Measurements from ENCODE around the gene FRMD4B.
"Not testable (repeated sequence)": the region's sequence is repeated elsewhere in the genome, so short reads cannot be mapped to it uniquely, and the experiment has no call there.

The FRMD4B gene

DNA sequence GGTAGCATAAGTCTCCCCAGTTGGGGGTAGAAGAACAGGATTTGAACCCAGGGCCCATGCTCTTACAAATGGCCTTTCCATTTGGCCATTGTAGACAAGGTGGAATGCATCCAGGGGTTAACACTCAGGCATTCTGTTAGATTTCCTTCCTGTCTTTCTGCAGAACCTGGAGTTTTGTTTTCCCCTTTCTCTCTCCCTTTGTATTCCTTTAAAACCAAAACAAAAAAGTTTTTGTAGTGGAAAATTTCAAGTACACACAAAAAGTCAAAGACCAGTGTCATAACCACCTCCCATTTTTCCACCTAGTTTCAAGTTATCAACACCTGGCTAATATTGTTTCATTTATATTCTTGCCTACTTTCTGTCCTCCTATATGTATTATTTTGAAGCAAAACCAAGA lies 26.0 kb downstream of the FRMD4B start:
- no peak for DNase-seq

DNA sequence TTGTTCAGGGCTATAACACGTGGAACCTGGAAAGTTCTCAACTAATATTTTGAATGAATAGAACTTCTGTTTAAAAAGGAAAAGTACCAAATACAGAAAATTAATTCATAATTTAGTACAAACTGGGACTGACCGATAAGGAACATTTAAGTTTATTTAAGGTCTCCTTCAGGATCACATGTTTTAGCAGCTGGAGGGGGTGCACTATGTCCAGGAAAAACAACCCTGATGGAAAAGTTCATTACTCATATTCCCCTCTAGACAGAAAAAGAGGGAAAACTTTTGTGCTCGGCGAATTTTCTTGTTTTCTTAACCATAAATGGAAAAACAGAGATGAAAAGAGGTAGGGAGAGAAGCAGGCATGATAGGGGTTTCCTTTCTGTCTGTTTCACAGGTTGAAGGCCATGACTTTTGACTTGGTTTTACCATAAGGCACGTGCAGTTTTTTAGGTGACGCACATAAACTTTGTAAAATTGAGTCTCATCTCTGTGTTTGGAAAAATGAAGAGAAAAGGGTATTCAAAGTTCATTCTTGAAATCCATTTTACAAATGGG lies 26.5 kb downstream of the FRMD4B start:
- DNase-seq, result no peak

DNA sequence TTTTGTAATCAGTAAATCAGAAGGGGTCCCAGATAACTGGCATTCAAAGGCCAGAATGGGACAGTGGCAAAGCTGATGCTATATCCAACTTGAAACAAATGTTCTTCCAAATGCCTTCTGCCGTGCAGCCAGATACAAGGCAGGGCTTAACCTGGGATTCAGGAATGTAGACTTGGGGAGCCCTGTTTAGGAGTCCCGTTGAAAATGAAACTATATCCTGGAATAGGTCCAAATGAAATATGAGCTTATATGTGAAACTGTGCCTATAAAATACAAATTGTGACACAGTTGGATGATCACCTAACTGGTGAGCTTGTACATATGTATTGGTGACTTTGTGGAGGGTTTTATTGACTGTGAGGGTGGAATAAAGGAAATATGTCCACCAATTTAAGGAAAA lies 28.7 kb downstream of the FRMD4B start:
- DNase-seq, result peak; percentile 37

DNA sequence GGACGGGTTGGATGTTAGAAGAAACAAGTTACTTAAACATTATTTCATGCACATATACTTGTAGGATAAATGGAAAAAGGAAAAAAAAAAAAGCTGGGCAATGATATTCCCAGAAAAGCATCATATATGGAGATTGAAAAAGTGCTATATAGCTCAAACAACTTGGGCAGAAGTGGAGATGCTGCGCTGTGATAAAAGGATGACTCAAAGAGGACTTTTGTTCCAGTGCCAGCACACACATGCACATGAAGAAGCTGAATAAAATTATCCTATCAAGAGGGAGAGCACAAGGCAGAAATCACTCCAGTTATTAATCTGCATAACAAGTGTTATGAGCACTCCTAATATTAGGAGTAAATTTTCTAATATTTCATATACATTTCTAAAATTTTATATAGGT lies 30.9 kb downstream of the FRMD4B start:
- DNase-seq, result no peak

DNA sequence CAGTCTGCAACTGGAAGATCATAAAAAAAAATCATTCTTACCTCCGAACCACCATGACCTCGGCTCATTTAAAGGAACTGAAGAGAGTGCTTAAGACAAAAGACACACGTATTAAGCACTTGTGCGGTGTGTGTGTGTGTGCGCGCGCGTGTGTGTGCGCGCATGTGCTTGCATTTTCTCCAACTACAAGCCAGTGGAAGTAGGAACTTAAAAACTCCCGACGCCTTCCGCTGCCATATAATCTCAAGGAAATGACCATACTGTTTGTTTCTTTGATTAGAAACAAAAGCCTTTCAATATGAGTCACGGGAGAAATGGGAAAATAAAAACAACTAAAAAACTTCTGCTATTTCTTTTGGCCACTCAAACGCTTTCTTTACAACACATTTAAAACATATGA lies 32.4 kb downstream of the FRMD4B start:
- no peak for DNase-seq

DNA sequence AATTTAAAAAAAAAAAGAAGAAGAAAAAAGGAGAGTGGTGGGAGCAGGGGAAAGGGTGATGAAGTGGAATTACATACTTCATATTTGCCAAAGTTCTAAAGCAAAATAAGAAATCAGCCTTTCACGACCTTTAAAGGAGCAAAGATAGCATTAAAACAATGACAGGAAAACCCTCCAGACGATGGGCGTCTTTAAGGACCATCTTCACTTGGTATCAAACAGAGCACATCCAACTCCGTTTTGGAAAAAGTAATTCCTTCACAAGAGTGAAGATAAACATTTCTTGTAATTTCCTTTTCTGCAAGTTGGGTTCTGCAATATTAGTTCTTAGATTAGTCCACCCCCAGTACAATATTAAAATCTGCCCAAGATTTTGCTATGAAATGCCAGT lies 32.8 kb downstream of the FRMD4B start:
- no peak for DNase-seq

DNA sequence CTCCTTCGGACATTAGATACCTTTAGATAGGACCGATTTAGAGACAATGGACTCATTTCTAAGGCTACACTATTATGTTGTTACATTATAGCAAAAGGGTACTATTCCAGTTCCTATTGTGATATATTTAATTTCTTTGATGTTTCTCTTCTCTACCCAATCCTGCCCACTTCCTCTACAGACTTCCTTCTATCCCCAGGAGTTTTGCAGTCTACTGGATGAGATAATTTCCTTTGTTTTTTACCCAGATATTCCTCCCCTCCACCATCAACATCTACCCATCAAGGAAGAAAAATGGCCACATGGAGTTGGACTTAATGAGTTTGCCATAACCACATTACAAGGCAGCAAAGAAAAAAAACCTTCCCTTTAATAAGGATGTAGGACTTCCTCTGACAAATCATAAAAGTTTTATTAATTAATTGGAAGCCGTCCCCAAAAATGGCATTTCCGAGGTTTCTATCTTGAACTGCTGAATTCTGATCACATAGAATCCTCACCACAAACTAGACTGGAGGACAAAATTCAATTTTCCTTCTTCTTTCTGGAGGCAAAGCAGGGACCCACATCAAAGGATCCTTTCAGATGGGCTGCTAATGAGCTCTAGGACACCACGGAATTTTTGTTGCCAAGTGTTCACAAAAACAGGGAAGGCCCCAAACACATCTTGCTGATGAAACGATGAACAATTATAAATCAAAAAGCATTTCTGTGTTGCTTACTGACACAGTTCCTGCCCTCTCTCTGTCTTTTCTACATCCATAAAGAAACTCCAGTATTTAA lies 33.4 kb downstream of the FRMD4B start:
- DNase-seq, result no peak

DNA sequence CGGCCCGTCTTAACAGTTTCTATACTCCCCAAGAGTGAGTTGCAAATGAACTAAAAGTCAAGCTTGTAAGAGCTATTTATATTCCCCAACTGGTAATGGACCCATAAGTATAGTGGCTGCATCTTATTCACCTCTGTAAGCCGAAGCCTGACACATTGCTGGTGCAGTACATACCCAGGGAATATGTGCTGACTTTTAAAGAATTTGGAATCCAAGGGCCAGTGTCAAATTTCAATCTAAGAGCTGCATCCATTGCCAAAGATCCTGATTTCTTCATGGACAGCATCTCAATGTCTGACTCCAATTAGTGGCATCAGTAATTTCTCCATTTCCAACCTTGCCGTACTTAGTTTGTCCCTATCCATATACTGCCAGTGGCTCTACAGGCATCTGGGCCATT lies 42.0 kb downstream of the FRMD4B start:
- no peak for DNase-seq

DNA sequence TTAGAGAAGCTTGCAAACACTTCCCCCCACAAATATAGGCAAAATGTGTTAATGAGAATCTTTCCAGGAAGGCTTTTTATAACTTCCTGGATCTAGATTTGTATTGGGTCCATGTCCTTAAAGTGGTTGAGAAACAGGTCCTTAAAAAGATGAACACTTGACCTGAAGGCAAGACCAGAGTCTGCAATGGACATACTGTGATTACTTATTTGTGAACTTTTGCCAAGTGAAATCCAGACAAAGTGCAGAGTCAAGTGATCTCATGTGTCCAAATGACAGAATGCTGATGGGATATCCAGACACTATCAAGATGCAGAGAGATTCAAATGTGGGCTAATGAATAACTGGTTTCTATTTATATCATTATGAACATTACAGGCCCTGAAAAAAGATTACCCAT lies 43.8 kb downstream of the FRMD4B start:
- no peak for DNase-seq

DNA sequence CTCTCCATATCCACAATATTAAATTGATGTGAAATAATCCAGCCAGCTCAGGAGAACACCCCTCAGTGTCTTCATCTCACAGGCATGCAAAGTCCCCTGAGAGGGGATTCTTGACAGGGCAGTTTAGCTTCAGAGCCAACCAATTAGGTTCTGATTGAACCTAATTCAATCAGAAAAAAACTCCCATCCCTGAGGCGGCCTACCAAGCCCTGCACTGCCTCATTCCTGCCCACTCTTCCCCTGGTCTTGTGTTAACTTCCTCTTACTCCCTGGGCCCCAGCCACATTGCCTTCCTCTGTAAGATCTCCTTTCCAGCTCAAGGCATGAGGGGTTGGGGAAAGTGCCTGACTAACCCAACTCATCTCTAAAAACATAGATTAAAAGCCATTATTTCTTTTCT lies 46.1 kb downstream of the FRMD4B start:
- no peak for DNase-seq

DNA sequence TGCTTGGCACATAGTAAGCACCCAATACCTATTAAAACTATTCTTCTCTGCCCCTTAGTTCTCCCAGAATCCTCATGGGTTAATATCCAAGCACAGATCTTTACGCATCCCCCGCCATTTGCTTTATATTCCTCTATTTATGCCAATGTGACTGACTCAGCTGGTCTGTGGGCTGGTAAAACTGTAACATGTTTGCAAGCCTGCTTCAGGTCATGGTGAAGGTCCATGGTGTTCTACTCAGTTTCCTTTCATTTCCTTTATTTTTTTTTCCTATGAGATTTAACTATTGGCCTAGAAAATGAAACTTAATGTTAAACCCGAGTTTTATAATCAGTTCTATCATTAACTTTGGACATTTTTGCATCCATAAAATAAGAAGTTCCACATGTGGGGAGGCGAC lies 47.0 kb downstream of the FRMD4B start:
- DNase-seq, result no peak

DNA sequence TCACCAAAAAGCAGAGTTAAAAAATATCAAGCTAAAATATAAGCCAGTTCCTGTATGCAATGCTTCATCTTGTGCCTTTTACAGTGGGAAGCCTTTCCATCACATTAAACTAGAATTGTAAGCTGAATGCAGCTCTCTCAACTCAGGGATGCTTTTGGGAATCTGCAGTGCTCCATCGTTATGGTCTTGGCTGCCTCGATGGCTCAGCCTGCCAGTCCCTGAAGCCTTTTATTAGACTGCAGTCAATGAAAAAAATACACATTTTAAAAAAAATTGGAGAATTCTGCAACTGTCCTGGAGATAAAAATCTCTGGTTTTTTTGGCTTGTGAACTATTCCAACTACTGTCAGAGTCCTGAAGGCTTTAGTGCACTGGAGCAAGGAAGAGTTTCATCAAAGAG lies 53.0 kb downstream of the FRMD4B start:
- no peak for DNase-seq

DNA sequence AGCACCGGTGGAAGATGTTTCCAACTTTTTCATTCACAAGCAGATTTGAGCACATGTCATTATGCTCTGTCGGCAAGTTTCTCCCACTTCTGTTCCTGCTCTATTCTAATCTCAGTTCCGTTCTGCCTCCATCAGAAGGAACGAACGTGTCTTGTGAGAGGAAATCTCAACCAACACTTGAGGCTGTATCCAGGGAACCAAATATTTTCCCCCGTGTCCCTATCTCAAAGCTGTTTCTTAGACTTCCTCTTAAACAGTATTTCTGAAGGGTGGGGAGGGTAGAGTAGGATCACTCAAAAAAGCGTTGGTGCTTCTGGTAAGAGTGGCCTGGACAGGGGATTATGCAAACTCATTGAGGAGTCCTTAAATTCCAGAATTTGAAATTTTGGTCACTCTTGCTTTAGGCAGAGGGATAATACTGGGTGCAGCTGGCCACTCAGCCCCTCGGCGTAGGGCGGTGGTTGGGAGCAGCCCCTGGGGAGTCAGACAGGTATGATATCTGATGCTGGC lies 54.9 kb downstream of the FRMD4B start:
- DNase-seq, result no peak

DNA sequence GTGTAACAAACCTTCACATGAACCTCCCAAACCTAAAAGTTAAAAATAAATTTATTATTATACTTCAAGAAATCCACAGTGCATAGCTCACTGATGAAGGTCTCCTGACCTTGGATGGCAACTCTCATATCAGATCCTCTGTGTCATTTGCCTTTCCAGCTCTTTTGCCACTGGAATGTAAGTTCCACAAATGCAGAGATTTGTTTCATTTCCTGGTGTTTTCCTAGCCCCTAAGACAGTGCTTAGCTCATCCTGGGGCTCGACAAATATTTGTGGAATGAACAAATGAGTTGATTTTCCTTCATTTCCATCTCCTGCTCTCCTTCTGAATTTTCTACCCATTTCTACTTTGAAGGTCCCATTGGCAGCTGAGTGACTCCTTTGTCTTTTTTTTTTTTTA lies 56.0 kb downstream of the FRMD4B start:
- DNase-seq, result no peak

DNA sequence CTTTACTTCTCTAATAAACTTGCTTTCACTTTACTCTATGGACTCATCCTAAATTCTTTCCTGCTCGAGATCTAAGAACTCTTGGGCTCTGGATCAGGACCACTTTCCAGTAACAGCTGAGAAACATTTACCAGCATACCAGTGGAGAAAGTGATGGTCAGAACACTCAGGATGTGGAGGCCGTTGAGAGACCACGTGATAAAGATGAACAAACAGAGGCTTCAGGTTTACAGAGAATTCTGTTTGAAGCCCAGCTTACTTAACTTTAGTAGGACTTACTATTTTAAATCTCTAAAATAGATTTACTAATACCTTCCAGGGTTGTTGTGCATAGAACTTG lies 57.0 kb downstream of the FRMD4B start:
- no peak for DNase-seq

DNA sequence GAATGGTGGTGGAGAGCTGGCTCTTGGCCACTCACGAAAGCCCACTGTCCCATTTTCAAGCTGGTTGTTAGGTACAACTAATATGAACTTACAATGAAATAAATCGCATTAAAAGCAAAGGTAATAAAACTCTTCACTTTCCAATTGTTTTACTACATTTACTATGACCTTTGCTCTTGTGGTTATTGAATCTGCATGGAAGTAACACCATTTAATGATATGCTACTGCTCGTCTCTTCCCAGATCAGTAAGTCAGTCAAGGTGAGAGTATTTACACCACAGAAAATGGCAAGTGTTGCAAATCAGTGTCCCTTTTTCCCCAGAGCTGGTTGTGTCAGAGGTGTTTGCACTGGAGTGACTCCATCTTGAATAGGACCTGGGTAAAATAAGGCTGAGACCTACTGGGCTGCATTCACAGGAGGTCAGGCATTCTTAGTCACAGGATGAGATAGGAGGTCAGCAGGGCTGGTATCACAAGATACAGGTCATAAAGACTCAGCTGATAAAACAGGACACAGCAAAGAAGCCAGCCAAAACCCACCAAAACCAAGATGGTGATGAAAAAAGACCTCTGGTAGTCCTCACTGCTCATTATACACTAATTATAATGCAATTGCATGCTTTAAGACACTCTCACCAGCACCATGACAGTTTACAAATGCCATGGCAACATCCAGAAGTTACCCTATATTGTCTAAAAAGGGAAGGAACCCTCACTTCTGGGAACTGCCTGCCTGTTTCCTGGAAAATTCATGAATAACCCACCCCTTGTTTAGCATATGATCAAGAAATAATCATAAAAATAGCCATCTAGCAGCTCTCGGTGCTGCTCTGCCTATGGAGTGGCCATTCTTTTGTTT lies 57.6 kb downstream of the FRMD4B start:
- no peak for DNase-seq

DNA sequence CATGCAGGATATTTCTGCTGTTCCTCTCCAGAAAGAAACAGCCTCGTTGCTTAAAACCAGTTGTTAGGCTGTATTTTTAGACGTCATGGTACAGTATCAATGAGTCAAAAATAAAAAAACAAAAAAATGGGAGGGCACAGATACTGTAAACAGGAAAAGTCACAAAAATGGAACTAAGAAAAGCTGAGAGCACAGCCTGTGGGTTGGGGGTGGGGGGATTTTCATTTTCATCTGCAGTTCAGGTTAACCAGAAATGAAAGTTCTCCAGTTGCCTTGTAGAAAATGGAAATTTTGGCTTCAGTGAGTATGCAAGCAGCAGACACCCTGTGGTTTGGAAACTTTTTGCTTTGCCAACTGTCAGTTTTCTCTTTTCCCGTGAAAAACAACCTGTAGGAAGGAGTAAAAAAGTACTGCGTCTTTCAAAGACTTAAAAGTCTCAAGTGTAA lies 59.0 kb downstream of the FRMD4B start:
- no peak for DNase-seq

DNA sequence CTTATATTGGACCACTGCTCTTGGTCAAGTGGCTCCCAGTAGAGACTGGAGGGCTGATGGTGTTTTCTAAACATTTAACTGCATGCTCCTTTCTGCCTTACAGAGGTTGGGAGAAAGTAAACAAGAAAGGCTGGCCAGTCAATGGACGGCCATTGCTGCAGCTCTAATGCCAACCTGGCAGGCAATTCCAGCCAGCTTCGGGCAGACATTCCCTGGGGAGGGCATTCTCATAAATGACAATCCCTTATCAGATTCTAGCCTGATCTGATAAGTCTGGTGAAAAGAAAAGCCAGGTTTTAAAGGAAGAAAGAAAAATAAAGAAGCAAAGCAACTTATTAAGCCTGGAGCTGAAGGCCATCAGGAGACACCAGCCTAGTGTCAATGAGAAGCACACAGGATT lies 60.7 kb downstream of the FRMD4B start:
- DNase-seq, result no peak

DNA sequence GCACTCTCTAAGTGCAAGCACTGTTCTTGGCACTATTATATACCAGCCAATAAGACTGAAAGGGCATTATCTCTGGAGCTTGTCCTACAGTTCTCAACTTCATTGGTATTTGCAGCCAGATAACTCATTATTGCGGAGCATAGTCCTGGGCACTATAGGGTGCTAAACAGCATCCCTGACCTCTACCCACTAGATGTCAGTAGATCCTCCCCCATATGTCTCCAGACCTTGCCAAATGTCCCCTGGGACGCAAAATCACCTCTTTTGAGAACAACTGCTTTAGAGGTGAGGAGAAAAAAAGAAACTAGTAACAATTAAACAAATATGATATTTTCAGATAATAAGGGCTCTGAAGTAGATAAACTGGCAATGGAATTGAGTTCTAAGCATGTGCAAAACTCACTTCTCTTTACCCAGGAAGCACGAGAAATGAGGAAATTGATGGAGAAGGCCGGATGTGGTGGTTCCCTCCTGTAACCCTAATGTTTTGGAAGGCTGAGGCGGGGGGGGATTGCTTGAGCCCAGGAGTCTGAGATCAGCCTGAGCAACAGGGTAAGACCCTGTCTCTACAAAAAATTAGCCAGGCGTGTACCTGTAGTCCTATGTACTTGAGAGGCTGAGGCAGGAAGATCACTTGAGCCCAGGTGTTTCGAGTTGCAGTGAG lies 61.4 kb downstream of the FRMD4B start:
- peak; percentile 32 for DNase-seq

DNA sequence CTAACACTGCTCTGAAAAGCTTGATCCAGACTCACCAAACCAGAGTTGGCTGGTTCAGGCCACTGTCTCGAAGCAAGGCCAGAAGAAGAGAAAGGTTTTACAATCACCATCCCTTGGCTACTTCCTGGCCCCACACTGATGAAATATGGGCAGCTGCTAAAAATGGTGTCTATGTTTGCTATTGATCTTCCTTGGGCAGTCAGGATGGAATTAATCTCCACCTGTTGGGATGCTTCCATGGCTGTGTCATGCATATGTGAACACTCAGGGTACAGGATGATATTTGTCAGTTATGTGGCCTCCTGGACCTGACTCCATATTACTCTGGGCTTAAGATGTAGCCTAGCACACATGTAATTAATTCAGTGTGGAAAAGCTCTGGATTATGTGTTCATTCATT lies 61.9 kb downstream of the FRMD4B start:
- no peak for DNase-seq

DNA sequence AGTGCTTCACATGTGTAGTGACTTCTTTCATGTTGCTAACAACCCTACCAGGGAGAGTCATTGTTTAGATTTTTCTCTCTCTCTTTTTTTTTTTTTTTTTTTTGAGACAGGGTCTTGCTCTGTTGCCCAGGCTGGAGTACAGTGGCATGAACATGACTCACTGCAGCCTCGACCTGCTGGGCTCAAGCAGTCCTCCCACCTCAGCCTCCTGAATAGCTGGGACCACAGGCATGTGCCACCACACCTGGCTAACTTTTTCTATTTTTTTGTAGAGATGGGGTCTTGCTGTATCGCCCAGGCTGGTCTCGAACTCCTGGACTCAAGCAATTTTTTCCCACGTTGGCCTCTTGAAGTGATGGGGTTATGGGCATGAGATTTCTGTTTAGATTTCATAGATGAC lies 63.4 kb downstream of the FRMD4B start:
- DNase-seq, result not testable (repeated sequence)

DNA sequence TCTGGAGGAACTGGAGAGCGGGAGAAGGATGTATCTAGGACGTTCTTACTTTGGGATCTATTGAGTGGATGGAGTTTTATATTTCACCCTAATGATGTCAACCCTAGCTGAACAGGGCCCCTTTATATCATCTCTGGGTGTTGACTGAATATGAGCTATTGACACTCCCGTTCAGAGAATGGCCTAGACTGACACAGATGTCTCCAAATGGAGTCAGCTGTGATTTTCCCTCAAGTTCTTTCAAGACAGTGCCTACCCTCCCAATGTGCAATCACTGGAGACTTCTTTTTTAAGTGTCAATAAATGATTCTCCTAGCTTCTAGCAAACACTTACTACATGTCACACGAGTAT lies 63.8 kb downstream of the FRMD4B start:
- no peak for DNase-seq
